SK-N-SH (cell line): ENCODE results near the gene SPPL2C. TPM values are rescaled to one million over a fixed set of nuclear protein-coding genes. Genes with fewer than 3 reads are reported as not detected.

Experiments
- CTCF ChIA-PET: fragments of 300-600, 350-600 bp; formaldehyde crosslinking; extraction: SDS; loops from one replicate; lab custom pipeline; 2021; lab: Yijun Ruan, JAX
- POLR2A ChIA-PET: fragments of 350-600 bp; sonication (Branson Sonifier 250); formaldehyde crosslinking; extraction: SDS; loops from one replicate; lab custom pipeline; 2020; ENCODE audit warnings: antibody characterized with exemption, inconsistent platforms; lab: Yijun Ruan, JAX
- DNase-seq: peaks from one replicate; pipeline ENCODE4 v3.0.0; 2012
- H2AFZ ChIP-seq: fragments of 200-600 bp; sonication (generic); 2 replicates; pipeline ENCODE4 v1.8.1; 2016; ENCODE audit warnings: antibody characterized with exemption, mild to moderate bottlenecking, low read depth
- H3F3A ChIP-seq: fragments of 200-600 bp; sonication (generic); replicated peaks from 2 replicates; pipeline ENCODE3; 2016; ENCODE audit warnings: antibody characterized with exemption, mild to moderate bottlenecking; ENCODE audit not compliant: insufficient read depth
- H3K27ac ChIP-seq, 2 experiments: fragments of 200-500 bp in 1 of 2; fragments of 200-600 bp in 1 of 2; sonication (Bioruptor generic) in 1 of 2; sonication (generic), shearing (Covaris generic) in 1 of 2; 2 replicates each; pipeline versions ENCODE4 v1.5.1 to v1.6.1; 2014 to 2016; ENCODE audit warnings: low read depth in 2 of 2, inconsistent platforms in 1 of 2, low read length in 1 of 2, mild to moderate bottlenecking in 1 of 2, mixed read lengths in 1 of 2
- H3K27me3 ChIP-seq: fragments of 200-600 bp; sonication (generic), shearing (Covaris generic); 2 replicates; pipeline ENCODE4 v1.6.1; 2016; ENCODE audit warnings: mixed run types; ENCODE audit not compliant: insufficient read depth
- H3K36me3 ChIP-seq, 2 experiments: fragments of 200-500 bp in 1 of 2; fragments of 200-600 bp in 1 of 2; sonication (Bioruptor generic) in 1 of 2; sonication (generic) in 1 of 2; replicated peaks in 1 of 2; 2 replicates each; pipeline versions ENCODE3 to v1.5.1; 2014 to 2016; ENCODE audit warnings: low read length in 1 of 2, mild to moderate bottlenecking in 1 of 2; ENCODE audit not compliant: insufficient read depth in 2 of 2, control insufficient read depth in 1 of 2
- H3K4me1 ChIP-seq, 2 experiments: fragments of 200-500 bp in 1 of 2; fragments of 200-600 bp in 1 of 2; sonication (Bioruptor generic) in 1 of 2; sonication (generic), shearing (Covaris generic) in 1 of 2; 2 replicates each; pipeline versions ENCODE4 v1.5.1 to v1.6.1; 2014 to 2016; ENCODE audit warnings: low read depth in 1 of 2, low read length in 1 of 2, mixed run types in 1 of 2; ENCODE audit not compliant: insufficient read depth in 2 of 2, control insufficient read depth in 1 of 2
- H3K4me2 ChIP-seq: fragments of 200-600 bp; sonication (generic), shearing (Covaris generic); 2 replicates; pipeline ENCODE4 v1.6.1; 2017; ENCODE audit warnings: mixed run types
- H3K4me3 ChIP-seq, 2 experiments: fragments of 200-500 bp in 1 of 2; fragments of 200-600 bp in 1 of 2; sonication (Bioruptor generic) in 1 of 2; sonication (generic), shearing (Covaris generic) in 1 of 2; 2 replicates each; pipeline versions ENCODE4 v1.5.1 to v1.8.1; 2014 to 2016; ENCODE audit warnings: low read depth in 2 of 2, inconsistent platforms in 1 of 2, low read length in 1 of 2, mild to moderate bottlenecking in 1 of 2, mixed read lengths in 1 of 2, moderate library complexity in 1 of 2
- H3K79me2 ChIP-seq: fragments of 200-600 bp; sonication (generic); 2 replicates; pipeline ENCODE4 v1.8.1; 2017; ENCODE audit warnings: mild to moderate bottlenecking; ENCODE audit not compliant: insufficient read depth
- H3K9ac ChIP-seq: fragments of 200-600 bp; sonication (generic); 2 replicates; pipeline ENCODE4 v1.6.1; 2017; ENCODE audit warnings: mixed run types
- H3K9me2 ChIP-seq: fragments of 200-600 bp; sonication (generic); 2 replicates; pipeline ENCODE4 v1.6.1; 2017; ENCODE audit warnings: mixed run types
- H3K9me3 ChIP-seq: fragments of 200-600 bp; sonication (generic); 2 replicates; pipeline ENCODE4 v1.6.1; 2017; ENCODE audit warnings: mixed run types, mild to moderate bottlenecking, moderate library complexity
- H4K20me1 ChIP-seq: fragments of 200-600 bp; sonication (generic); 2 replicates; pipeline ENCODE4 v1.6.1; 2017; ENCODE audit warnings: mild to moderate bottlenecking, mixed run types; ENCODE audit not compliant: insufficient read depth
- CTCF ChIP-seq: fragments of 200-600 bp; sonication (generic); IDR thresholded peaks from 2 replicates; pipeline ENCODE4 v1.6.1; 2017; ENCODE audit warnings: antibody characterized with exemption, mild to moderate bottlenecking, moderate library complexity
- EP300 ChIP-seq, 2 experiments: IDR thresholded peaks; 2 replicates each; pipeline versions ENCODE4 v1.4.0 to v1.6.1; 2012; ENCODE audit warnings: borderline replicate concordance in 1 of 2, low read depth in 1 of 2, low read length in 1 of 2
- EZH2phosphoT487 ChIP-seq: fragments of 200-600 bp; sonication (generic); IDR thresholded peaks from 2 replicates; pipeline ENCODE4 v1.6.1; 2017; ENCODE audit warnings: low read depth, mixed run types, mild to moderate bottlenecking, antibody characterized with exemption, moderate library complexity, borderline replicate concordance
- FOXJ3 ChIP-seq: sonication (generic); formaldehyde crosslinking; IDR thresholded peaks from 2 replicates; pipeline ENCODE4 v1.5.1; 2020; ENCODE audit warnings: mild to moderate bottlenecking, missing genetic modification reagents
- GABPA ChIP-seq: IDR thresholded peaks from 2 replicates; pipeline ENCODE4 v1.4.0; 2012; ENCODE audit warnings: low read depth, mild to moderate bottlenecking
- IRF3 ChIP-seq: fragments of 150-350 bp; IDR thresholded peaks from 2 replicates; pipeline ENCODE4 v1.6.1; 2016; ENCODE audit warnings: mild to moderate bottlenecking, low read depth, low read length
- NFIC ChIP-seq: IDR thresholded peaks from 2 replicates; pipeline ENCODE4 v1.4.0; 2012; ENCODE audit warnings: borderline replicate concordance
- PBX3 ChIP-seq: IDR thresholded peaks from 2 replicates; pipeline ENCODE4; 2012
- RFX5 ChIP-seq: IDR thresholded peaks from 2 replicates; pipeline ENCODE4 v1.6.1; 2012; ENCODE audit warnings: mild to moderate bottlenecking, improper control_type of control experiment, low read length
- TAF1 ChIP-seq: IDR thresholded peaks from 2 replicates; pipeline ENCODE4 v1.6.1; 2012; ENCODE audit warnings: low read depth, mild to moderate bottlenecking, low read length, moderate library complexity, borderline replicate concordance
- TCF12 ChIP-seq: IDR thresholded peaks from 2 replicates; pipeline ENCODE4 v1.4.0; 2012
- ZBTB33 ChIP-seq: IDR thresholded peaks from 2 replicates; pipeline ENCODE4 v1.4.0; 2012; ENCODE audit warnings: low read depth, borderline replicate concordance
- WGBS: methylation state at CpG from one replicate; pipeline ENCODE4 v1.1.6; 2017; ENCODE audit warnings: low lambda C conversion rate; 5-methylcytosine and 5-hydroxymethylcytosine counted together
- polyA plus RNA-seq, 3 experiments: library from polyadenylated mRNA; depleted of rRNA; stranded (reverse); fragments of >200 nt; gene quantifications; 2 replicates each; pipeline ENCODE4 v1.2.3, GENCODE V29; 2012

The SPPL2C gene
- polyA plus RNA-seq, 1 of the 3 experiments (the other 2 are of a cell fraction): not detected

- CTCF ChIA-PET: interaction anchor here (0.8 to 6.9 kb wide), 8 partner anchors 9 to 175 kb away, joined by 3 to 49 read pairs (median 4); partner anchors contain the start of gene CRHR1
- Histone ChIP-seq H3K79me2 (no peaks in the 10 kb centered on the region), H3K27ac (peak overlapping the region in 1 of 2 experiments; percentile 7; a peak in 1 of 4 replicates), H3K4me3 (no peak overlapping the region), H3K36me3 (no peaks in the 10 kb centered on the region), H2AFZ (no peak overlapping the region), H3K9me2 (no peaks in the 10 kb centered on the region), H3F3A (no peaks in the 10 kb centered on the region), H3K9ac (no peak overlapping the region), H3K4me1 (peaks cover 0 to 24% of the 10 kb centered on the region in 2 experiments; a peak in 1 of 4 replicates), H3K9me3 (no peaks in the 10 kb centered on the region), H3K27me3 (no peaks in the 10 kb centered on the region), H3K4me2 (no peak overlapping the region), H4K20me1 (no peaks in the 10 kb centered on the region)
- no peak for DNase-seq
- TF ChIP-seq CTCF (no peak), FOXJ3 (CRISPR knock-in tag) (no peak), PBX3 (no peak)
- 65% methylated on average over 17 of the region's 17 CpGs for WGBS
- POLR2A ChIA-PET: interaction anchor here (1.1 kb wide), 1 partner anchor 12 kb away, joined by 4 read pairs; no protein-coding TSS in a partner anchor
Observed at GRCh38 chr17:45814622-45815606, 29.8 kb upstream of the SPPL2C start.

GRCh38 chr17:45815752-45816151, 28.9 kb upstream of the SPPL2C start:
- peaks cover 0 to 26% of the 10 kb centered on the region in 2 experiments; a peak in 1 of 4 replicates for H3K4me1 ChIP-seq
- ChIA-PET POLR2A (no interaction called here), CTCF (interaction anchor here (1.0 to 6.9 kb wide), 6 partner anchors 11 to 37 kb away, joined by 3 to 49 read pairs (median 10); partner anchors contain the start of gene CRHR1)
- H3K9ac ChIP-seq: no peak overlapping the region
- no peaks in the 10 kb centered on the region for H3K27me3 ChIP-seq
- no peak overlapping the region for H3K27ac ChIP-seq
- no peak overlapping the region for H3K4me3 ChIP-seq
- H2AFZ ChIP-seq: no peak overlapping the region
- H3F3A ChIP-seq: no peaks in the 10 kb centered on the region
- no peak for DNase-seq
- no peaks in the 10 kb centered on the region for H3K79me2 ChIP-seq
- TF ChIP-seq TAF1 (no peak), GABPA (no peak), NFIC (no peak), TCF12 (no peak), EP300 (IDR thresholded peaks at IDR 0.05; ENCODE audit: borderline replicate concordance in 1 of 2, low read depth in 1 of 2, low read length in 1 of 2) (no peak), ZBTB33 (no peak), RFX5 (no peak), EZH2phosphoT487 (no peak), IRF3 (no peak)
- 70% methylated on average over 5 of the region's 6 CpGs for WGBS
- no peak overlapping the region for H3K4me2 ChIP-seq
- no peaks in the 10 kb centered on the region for H4K20me1 ChIP-seq
- H3K36me3 ChIP-seq: no peaks in the 10 kb centered on the region
- no peaks in the 10 kb centered on the region for H3K9me2 ChIP-seq
- H3K9me3 ChIP-seq: no peaks in the 10 kb centered on the region
